ENCODE results near the gene TSC22D3.

DNA sequence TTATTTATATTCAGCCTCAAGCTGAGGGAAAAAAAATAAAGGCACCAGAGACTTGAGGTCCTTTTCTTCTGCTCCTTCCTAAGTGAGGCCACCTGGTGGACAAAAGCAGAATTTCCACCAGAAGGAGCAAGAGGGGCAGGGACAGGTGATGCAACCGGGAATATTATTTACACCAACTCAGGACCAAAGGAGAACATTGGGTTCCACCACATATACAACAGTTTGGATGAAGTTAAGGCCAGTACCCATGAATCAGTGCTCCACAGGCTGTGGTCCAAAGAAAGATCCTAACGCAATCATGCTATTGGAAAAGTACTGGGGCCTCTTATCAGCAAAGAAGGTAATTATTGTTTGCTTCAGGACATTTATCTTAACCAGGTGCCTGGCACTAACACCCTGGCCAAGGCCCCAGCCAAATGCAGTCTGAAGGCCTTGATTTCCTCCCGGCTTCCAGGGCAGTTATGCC, 57.4 kb downstream of the TSC22D3 start:
- TF ChIP-seq, protein P1, sequence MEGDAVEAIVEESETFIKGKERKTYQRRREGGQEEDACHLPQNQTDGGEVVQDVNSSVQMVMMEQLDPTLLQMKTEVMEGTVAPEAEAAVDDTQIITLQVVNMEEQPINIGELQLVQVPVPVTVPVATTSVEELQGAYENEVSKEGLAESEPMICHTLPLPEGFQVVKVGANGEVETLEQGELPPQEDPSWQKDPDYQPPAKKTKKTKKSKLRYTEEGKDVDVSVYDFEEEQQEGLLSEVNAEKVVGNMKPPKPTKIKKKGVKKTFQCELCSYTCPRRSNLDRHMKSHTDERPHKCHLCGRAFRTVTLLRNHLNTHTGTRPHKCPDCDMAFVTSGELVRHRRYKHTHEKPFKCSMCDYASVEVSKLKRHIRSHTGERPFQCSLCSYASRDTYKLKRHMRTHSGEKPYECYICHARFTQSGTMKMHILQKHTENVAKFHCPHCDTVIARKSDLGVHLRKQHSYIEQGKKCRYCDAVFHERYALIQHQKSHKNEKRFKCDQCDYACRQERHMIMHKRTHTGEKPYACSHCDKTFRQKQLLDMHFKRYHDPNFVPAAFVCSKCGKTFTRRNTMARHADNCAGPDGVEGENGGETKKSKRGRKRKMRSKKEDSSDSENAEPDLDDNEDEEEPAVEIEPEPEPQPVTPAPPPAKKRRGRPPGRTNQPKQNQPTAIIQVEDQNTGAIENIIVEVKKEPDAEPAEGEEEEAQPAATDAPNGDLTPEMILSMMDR (IDR thresholded peaks at IDR 0.05): peak; percentile 85 to 91 (median 87)
- TF ChIP-seq POLR2A (IDR thresholded peaks at IDR 0.05) (no peak), POLR2AphosphoS5 (IDR thresholded peaks at IDR 0.05) (peak; percentile 74 to 79), EP300 (IDR thresholded peaks at IDR 0.05) (peak in 2 of 4 donors; percentile 59 to 97)

Measured in upper lobe of left lung (tissue), 4 donors.